Naive thymus-derived CD8-positive, alpha-beta T cell (primary cell): ENCODE data around the gene CAMP. TPM values are rescaled to one million over a fixed set of nuclear protein-coding genes. Genes with fewer than 3 reads are reported as not detected.
A peak's percentile ranks its signal among the peaks of the same experiment; 100 is the strongest.
"Not testable (repeated sequence)": the region's sequence is repeated elsewhere in the genome, so short reads cannot be mapped to it uniquely, and the experiment has no call there.

ENCODE experiments used
- ATAC-seq, 2 donors: fragments of 150-1000 bp; cut with Tn5 transposase in 1 of 2; sonication (Bioruptor Pico), chemical (Tn5 transposase) in 1 of 2; 1 replicate in 1 of 2; 2 replicates in 1 of 2; pipeline ENCODE4 v1.10.0; 2021; ENCODE audit warnings: mild to moderate bottlenecking in 2 of 2, moderate library complexity in 2 of 2
- POLR2A ChIA-PET: fragments of 350-600 bp; sonication (Branson Sonifier 250); formaldehyde crosslinking; loops from one replicate; lab custom pipeline; 2021; ENCODE audit warnings: antibody characterized with exemption; lab: Charles Lee
- DNase-seq, 10 donors: peaks; one replicate each; pipeline versions ENCODE4 v3.0.0 to v3.0.0-alpha.2; 2020 to 2022
- H3K27ac Mint-ChIP-seq, 10 donors: one replicate each; pipeline ENCODE4 v1.8.0; 2020 to 2022; ENCODE audit warnings: mild to moderate bottlenecking in 10 of 10, mixed read lengths in 10 of 10, moderate library complexity in 4 of 10, inconsistent platforms in 1 of 10
- H3K27me3 Mint-ChIP-seq, 5 donors: one replicate each; pipeline ENCODE4 v1.8.0; 2021 to 2022; ENCODE audit warnings: mixed read lengths in 5 of 5
- H3K36me3 Mint-ChIP-seq, 3 donors: one replicate each; pipeline ENCODE4 v1.8.0; 2020 to 2022; ENCODE audit warnings: mixed read lengths in 3 of 3, mild to moderate bottlenecking in 2 of 3, inconsistent platforms in 1 of 3
- H3K4me1 Mint-ChIP-seq, 4 donors: one replicate each; pipeline ENCODE4 v1.8.0; 2021 to 2022; ENCODE audit warnings: mixed read lengths in 4 of 4
- H3K4me3 Mint-ChIP-seq, 10 donors: one replicate each; pipeline ENCODE4 v1.8.0; 2020 to 2022; ENCODE audit warnings: mild to moderate bottlenecking in 10 of 10, mixed read lengths in 10 of 10, moderate library complexity in 6 of 10, inconsistent platforms in 1 of 10
- H3K9me3 Mint-ChIP-seq, 9 donors: one replicate each; pipeline ENCODE4 v1.8.0; 2020 to 2022; ENCODE audit warnings: mixed read lengths in 9 of 9, mild to moderate bottlenecking in 3 of 9, inconsistent platforms in 1 of 9, moderate library complexity in 1 of 9
- polyA plus RNA-seq, 3 donors: library from polyadenylated mRNA; unstranded; fragments of 300-500 nt; fragmentation: Illumina TruSeq; gene quantifications; one replicate each; pipeline ENCODE4 v1.2.3, GENCODE V29; 2021
- total RNA-seq, 8 experiments: library from RNA in 2 of 8; stranded (reverse) in 2 of 8; gene quantifications; one replicate each; pipeline ENCODE4 v1.2.3 and lab custom pipeline; 2021 to 2026

The CAMP gene
- total and polyA plus RNA-seq, 5 experiments from 2014 or later: not detected

DNA sequence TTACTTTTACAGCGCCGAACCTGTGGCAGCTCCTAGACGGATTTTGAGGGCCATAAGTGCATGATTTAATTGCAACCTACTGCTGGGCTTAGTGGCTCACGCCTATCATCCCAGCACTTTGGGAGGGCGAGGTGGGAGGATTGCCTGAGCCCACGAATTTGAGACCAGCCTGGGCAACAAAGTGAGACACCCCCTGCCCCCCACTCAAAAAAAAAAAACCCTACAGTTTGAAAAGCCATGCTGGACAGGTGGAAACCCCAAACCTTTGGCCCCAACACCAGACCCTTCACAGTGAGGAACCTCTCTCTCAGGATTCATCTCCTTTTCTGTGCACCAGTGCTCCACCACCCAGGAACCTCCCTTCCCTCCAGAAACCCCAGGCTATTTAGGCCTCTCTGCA lies 34.0 kb upstream of the CAMP start:
- DNase-seq (no peak), ATAC-seq (no peak)
- Mint-ChIP-seq H3K36me3 (no peaks in the 10 kb centered on the region), H3K4me3 (peak overlapping the region in 1 of 10 donors; percentile 94), H3K9me3 (no peaks in the 10 kb centered on the region), H3K27me3 (peaks cover 9 to 29% (median 23%) of the 10 kb centered on the region in 5 donors), H3K27ac (peak overlapping the region in 2 of 10 donors; percentile 68 to 80), H3K4me1 (peaks cover 9 to 21% (median 14%) of the 10 kb centered on the region in 4 donors)
- POLR2A ChIA-PET: interaction anchor here (1.0 kb wide), 1 partner anchor 368 kb away, joined by 3 read pairs; no protein-coding TSS in a partner anchor

- Mint-ChIP-seq H3K4me3 (peak overlapping the region in 2 of 10 donors; percentile 16 to 49), H3K27ac (peak overlapping the region in 1 of 10 donors; percentile 1), H3K36me3 (no peaks in the 10 kb centered on the region), H3K4me1 (peaks cover 9 to 21% (median 15%) of the 10 kb centered on the region in 4 donors), H3K9me3 (no peaks in the 10 kb centered on the region), H3K27me3 (peaks cover 9 to 16% (median 15%) of the 10 kb centered on the region in 5 donors)
- POLR2A ChIA-PET: no interaction called here
- ATAC-seq (no peak), DNase-seq (no peak)
These were observed 32.4 kb upstream of the CAMP start for GRCh38 chr3:48190911-48191310.

DNA sequence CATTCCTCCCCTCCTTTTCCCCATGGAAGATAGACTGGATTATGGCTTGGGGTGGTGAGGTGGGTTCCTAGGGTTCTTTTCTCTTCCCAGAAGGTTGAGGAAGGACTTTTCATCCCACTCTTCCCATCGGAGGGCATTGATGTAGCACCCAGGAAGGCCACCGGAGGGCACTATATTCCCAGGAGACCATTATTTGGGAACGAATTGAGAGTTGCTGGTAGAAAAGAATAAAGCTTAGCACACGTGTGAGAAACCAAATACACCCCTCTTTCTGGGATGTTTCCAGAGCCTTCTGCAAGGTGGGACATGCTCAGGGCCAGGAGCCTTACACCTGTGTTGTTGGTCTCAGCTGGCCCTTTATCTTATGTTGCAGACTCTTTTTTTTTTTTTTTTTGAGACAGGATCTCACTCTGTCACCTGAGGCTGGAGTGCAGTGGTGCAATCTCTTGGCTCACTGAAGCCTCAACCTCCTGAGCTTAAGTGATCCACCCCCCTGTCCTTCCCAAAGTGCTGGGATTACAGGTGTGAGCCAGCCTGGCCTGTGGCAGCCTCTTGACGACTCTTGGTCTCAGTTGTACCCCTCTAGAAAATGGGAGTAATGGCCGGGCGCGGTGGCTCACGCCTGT lies 28.7 kb upstream of the CAMP start:
- DNase-seq: peak in 2 of 10 donors; percentile 4 to 10
- Mint-ChIP-seq H3K36me3 (no peaks in the 10 kb centered on the region), H3K4me3 (no peak overlapping the region), H3K9me3 (no peaks in the 10 kb centered on the region), H3K27me3 (peaks cover 0 to 5% (median 0%) of the 10 kb centered on the region in 5 donors), H3K27ac (peak overlapping the region in 1 of 10 donors; percentile 22), H3K4me1 (peaks cover 0 to 2% (median 0%) of the 10 kb centered on the region in 4 donors)
- POLR2A ChIA-PET: interaction anchor here (0.6 to 0.7 kb wide), 2 partner anchors 51 to 1384 kb away, joined by 3 to 4 read pairs; no protein-coding TSS in a partner anchor
- no peak for ATAC-seq

DNA sequence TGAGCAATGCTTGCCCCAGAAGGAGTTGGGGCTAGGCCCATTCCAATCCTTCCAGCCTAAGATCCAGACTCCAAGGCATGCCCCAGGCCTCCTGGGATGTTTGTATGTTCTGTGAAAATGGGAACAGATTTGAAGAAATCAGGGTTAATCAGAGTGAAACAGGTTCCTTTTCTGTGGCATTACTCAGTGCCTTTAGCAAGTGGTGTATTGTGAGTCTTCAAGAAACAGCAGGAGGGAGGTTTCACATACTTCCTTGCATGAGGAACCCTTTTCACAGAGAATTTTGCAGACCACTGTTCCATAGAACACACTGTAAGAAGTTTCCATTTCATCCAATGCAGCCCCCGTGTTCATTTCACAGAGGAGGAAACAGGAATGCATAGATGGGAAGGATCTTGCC lies 26.7 kb upstream of the CAMP start:
- H3K9me3 Mint-ChIP-seq: no peaks in the 10 kb centered on the region

DNA sequence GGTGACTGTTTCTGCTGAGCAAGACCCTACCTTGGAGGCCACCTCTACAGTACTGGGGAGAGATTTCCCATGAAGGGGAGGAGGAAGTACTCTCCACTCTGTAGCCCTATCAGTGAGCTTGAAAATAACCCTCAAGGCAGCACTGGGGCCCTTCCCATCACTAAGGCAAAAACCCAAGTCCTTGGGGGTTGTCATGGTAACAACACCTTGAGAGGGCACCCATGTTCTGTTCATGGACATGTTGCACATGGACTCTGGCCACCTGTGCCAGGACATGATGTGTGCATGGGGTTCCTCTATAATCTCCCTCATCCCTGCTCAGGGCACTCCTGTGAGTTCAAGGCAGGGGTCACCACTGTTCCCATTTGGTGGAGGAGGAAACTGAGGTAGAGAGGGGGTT lies 24.2 kb upstream of the CAMP start:
- POLR2A ChIA-PET: interaction anchor here (0.6 kb wide), 1 partner anchor 42 kb away, joined by 4 read pairs; the partner anchor contains the start of gene ZNF589
- H3K36me3 Mint-ChIP-seq: no peaks in the 10 kb centered on the region
- no peak overlapping the region for H3K27ac Mint-ChIP-seq
- ATAC-seq: no peak
- peaks cover 0 to 7% (median 0%) of the 10 kb centered on the region in 5 donors for H3K27me3 Mint-ChIP-seq
- H3K9me3 Mint-ChIP-seq: no peaks in the 10 kb centered on the region
- no peak for DNase-seq
- no peak overlapping the region for H3K4me3 Mint-ChIP-seq
- H3K4me1 Mint-ChIP-seq: peaks cover 0 to 2% (median 0%) of the 10 kb centered on the region in 4 donors

More for the DNA sequence above, 26.7 kb upstream of the CAMP start:
- no peaks in the 10 kb centered on the region for H3K36me3 Mint-ChIP-seq
- DNase-seq (no peak), ATAC-seq (no peak)
- no peak overlapping the region for H3K4me3 Mint-ChIP-seq
- no peak overlapping the region for H3K27ac Mint-ChIP-seq
- POLR2A ChIA-PET: no interaction called here
- H3K4me1 Mint-ChIP-seq: peaks cover 0 to 2% (median 0%) of the 10 kb centered on the region in 4 donors
- peaks cover 0 to 7% (median 0%) of the 10 kb centered on the region in 5 donors for H3K27me3 Mint-ChIP-seq

DNA sequence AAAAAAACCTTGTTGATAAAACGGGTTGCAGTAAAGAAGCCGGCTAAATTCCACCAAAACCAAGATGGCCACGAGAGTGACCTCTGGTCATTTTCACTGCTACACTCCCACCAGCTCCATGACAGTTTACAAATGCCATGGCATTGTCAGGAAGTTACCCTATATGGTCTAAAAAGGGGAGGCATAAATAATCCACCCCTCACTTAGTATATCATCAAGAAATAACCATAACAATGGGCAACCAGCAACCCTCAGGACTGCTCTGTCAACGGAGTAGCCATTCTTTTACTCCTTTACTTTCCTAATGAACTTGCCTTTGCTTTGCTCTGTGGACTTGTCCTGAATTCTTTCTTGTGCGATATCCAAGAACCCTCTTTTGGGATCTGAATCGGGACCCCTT lies 20.7 kb upstream of the CAMP start:
- POLR2A ChIA-PET: no interaction called here
- ATAC-seq: no peak
- Mint-ChIP-seq H3K36me3 (no peaks in the 10 kb centered on the region), H3K27me3 (peaks cover 0 to 2% (median 0%) of the 10 kb centered on the region in 5 donors), H3K4me1 (peaks cover 0 to 3% (median 0%) of the 10 kb centered on the region in 4 donors), H3K9me3 (no peaks in the 10 kb centered on the region), H3K4me3 (no peak overlapping the region), H3K27ac (no peak overlapping the region)
- no peak for DNase-seq

DNA sequence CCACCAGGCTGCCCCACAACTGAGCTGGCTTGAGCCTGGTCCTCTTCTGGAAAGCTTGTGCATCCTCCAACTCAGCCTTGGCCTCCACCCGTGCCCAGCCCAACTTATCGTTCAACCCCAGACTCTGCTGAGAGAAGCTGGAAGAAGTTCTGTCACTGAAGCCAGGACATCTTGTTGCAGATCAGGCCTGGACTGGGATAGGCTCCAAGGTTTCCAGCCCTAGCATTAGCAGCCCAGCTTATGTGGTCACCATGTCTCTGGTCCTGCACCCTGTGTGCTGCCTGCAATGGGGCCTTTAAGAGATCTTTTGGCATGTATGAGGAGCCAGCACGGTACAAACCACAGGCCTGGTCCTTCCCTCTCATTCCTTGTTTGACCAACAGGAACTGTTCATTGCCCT lies 15.2 kb upstream of the CAMP start:
- H3K4me3 Mint-ChIP-seq: no peak overlapping the region
- H3K27me3 Mint-ChIP-seq: peaks cover 0 to 3% (median 0%) of the 10 kb centered on the region in 5 donors
- peaks cover 0 to 1% (median 0%) of the 10 kb centered on the region in 3 donors for H3K36me3 Mint-ChIP-seq
- H3K27ac Mint-ChIP-seq: peak overlapping the region in 1 of 10 donors; percentile 58
- DNase-seq: no peak
- ATAC-seq: no peak
- H3K9me3 Mint-ChIP-seq: peaks cover 0 to 5% (median 0%) of the 10 kb centered on the region in 9 donors
- POLR2A ChIA-PET: no interaction called here
- peaks cover 0 to 7% (median 0%) of the 10 kb centered on the region in 4 donors for H3K4me1 Mint-ChIP-seq

- peaks cover 0 to 5% (median 0%) of the 10 kb centered on the region in 9 donors for H3K9me3 Mint-ChIP-seq
- H3K36me3 Mint-ChIP-seq: peaks cover 0 to 1% (median 0%) of the 10 kb centered on the region in 3 donors
- POLR2A ChIA-PET: interaction anchor here (0.5 kb wide), 1 partner anchor 75 kb away, joined by 3 read pairs; no protein-coding TSS in a partner anchor
- H3K4me3 Mint-ChIP-seq: no peak overlapping the region
- peak overlapping the region in 1 of 10 donors; percentile 35 for H3K27ac Mint-ChIP-seq
- DNase-seq (no peak), ATAC-seq (no peak)
- H3K4me1 Mint-ChIP-seq: peaks cover 0 to 7% (median 0%) of the 10 kb centered on the region in 4 donors
- peaks cover 0 to 3% (median 0%) of the 10 kb centered on the region in 5 donors for H3K27me3 Mint-ChIP-seq
These were observed 13.8 kb upstream of the CAMP start for GRCh38 chr3:48209445-48209844.

- H3K4me3 Mint-ChIP-seq, H3K4me1 Mint-ChIP-seq, DNase-seq, H3K27me3 Mint-ChIP-seq, POLR2A ChIA-PET, ATAC-seq, H3K9me3 Mint-ChIP-seq, H3K36me3 Mint-ChIP-seq, H3K27ac Mint-ChIP-seq: not testable (repeated sequence)
These were observed 12.8 kb upstream of the CAMP start for GRCh38 chr3:48210534-48210933.

- H3K4me1 Mint-ChIP-seq, ATAC-seq, POLR2A ChIA-PET, H3K9me3 Mint-ChIP-seq, H3K27ac Mint-ChIP-seq, DNase-seq, H3K36me3 Mint-ChIP-seq, H3K4me3 Mint-ChIP-seq, H3K27me3 Mint-ChIP-seq: not testable (repeated sequence)
These were observed 11.5 kb upstream of the CAMP start for GRCh38 chr3:48211776-48212175.

DNA sequence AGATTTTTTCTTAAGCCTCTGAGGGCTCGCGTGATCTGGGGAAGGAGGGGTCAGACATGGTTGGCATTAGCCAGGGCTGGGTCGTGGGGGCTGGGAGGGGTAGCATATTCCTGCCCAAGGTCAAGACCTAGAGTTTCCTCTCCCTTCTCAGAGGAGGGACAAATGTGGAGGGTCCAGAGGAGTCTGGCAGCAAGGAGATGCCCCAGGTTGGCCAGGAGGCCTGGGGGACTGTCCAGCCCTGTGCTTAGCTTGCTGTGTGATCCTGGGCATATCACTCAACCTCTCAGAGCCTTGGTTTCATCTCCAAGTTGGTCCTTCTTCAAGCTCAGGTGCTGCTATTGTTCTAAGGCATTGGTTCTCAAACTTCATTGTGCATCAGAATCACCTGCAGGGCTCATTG lies 9.1 kb upstream of the CAMP start:
- Mint-ChIP-seq H3K4me3 (no peak overlapping the region), H3K36me3 (no peaks in the 10 kb centered on the region), H3K4me1 (peaks cover 0 to 4% (median 0%) of the 10 kb centered on the region in 4 donors), H3K9me3 (peaks cover 0 to 5% (median 0%) of the 10 kb centered on the region in 9 donors), H3K27me3 (peaks cover 0 to 3% (median 0%) of the 10 kb centered on the region in 5 donors), H3K27ac (peak overlapping the region in 1 of 10 donors; percentile 15)
- POLR2A ChIA-PET: no interaction called here
- DNase-seq (no peak), ATAC-seq (no peak)

DNA sequence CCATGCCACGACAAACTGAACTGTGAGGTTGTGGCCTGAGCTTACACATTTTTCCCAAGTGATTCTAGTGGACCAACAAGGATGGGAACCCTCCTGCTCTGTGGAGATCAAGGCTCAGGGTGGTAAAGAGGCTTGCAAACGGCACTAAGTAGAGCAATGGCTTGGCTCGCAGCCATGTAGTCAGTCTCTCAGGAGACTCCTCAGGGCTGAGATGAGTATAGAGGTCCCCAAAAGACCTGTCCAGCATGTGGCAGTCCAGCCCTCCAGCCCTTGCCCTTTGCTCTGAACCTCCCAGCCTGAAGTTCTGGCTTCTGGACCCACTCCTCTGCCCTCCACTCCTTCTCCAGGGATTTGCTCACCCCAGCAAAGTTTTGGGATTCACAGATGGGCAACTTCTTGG lies 8.3 kb upstream of the CAMP start:
- H3K27ac Mint-ChIP-seq: no peak overlapping the region
- POLR2A ChIA-PET: no interaction called here
- ATAC-seq: no peak
- H3K27me3 Mint-ChIP-seq: peaks cover 0 to 1% (median 0%) of the 10 kb centered on the region in 5 donors
- H3K9me3 Mint-ChIP-seq: peaks cover 0 to 2% (median 0%) of the 10 kb centered on the region in 9 donors
- H3K36me3 Mint-ChIP-seq: no peaks in the 10 kb centered on the region
- H3K4me1 Mint-ChIP-seq: peaks cover 0 to 2% (median 0%) of the 10 kb centered on the region in 4 donors
- H3K4me3 Mint-ChIP-seq: no peak overlapping the region
- no peak for DNase-seq

DNA sequence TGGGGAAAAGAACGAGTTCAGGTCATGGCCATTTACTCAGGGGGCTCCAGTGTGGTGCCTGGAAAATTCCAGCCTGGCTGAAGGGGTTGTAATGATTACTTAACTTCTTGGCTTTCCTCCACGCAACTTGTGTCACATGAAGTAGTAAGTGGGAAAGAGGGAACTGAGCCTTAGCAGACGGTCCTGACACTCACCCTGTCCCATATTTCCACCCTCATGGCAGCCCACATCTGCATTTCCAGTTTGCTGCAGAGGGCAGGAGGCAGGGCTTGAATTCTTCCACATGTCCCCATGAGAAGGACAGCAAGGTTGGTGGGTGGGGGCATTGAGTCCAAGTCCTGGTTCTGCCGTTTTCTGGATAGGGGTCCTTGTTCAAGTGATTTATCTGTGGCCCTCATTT lies 7.8 kb upstream of the CAMP start:
- no peaks in the 10 kb centered on the region for H3K9me3 Mint-ChIP-seq
- H3K27me3 Mint-ChIP-seq: no peaks in the 10 kb centered on the region
- no peak overlapping the region for H3K4me3 Mint-ChIP-seq
- no peaks in the 10 kb centered on the region for H3K36me3 Mint-ChIP-seq
- no peaks in the 10 kb centered on the region for H3K4me1 Mint-ChIP-seq
- H3K27ac Mint-ChIP-seq: no peak overlapping the region
- POLR2A ChIA-PET: no interaction called here
- ATAC-seq (no peak), DNase-seq (no peak)
